ENCODE results near the gene NOL6. TPM values are rescaled to one million over a fixed set of nuclear protein-coding genes. Genes with fewer than 3 reads are reported as not detected.

Gene NOL6
- total and polyA plus RNA-seq, 10 of the 15 experiments (the other 5 are each of a cell fraction or from before 2014, with no cell fraction given) = 8.3 to 53.2 (median 33.1) TPM

DNA sequence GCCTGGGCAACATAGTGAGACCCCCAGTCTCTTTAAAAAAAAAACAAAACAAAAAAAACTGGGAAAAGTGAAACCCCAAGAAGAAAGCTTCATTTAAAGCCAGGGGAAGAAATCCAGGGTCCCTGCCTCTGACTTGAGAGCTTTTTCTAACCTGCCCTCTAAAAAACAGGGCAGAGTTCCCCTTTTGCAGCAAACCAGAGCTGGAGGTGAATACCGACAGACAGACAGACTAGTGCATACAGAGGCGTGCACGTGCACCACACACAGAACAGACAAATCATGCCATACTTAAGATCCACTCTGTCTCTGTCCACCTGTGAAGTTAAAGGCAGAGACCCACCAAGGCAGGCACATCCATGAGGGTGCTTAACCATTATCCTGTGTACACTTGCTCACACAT, 14.6 kb downstream of the NOL6 start:
- FAIRE-seq (peak; percentile 83), DNase-seq (ENCODE audit: low read depth, low spot score) (no peak), ATAC-seq (peak; percentile 51)
- no peak overlapping the region for H3K4me3 ChIP-seq
- CTCF ChIA-PET = interaction anchor here (0.6 to 2.9 kb wide), 12 partner anchors 9 to 384 kb away, joined by 3 to 12 read pairs (median 4); partner anchors contain the start of genes AQP3 and NOL6
- no peak overlapping the region for H3K9ac ChIP-seq (ENCODE audit: control insufficient read depth, insufficient read depth, low read length)
- WGBS (ENCODE audit: insufficient coverage, insufficient replicate concordance, low lambda C conversion rate, missing lambda C conversion rate) = 46% methylated on average over 3 of the region's 3 CpGs
- TF ChIP-seq SPI1 (IDR thresholded peaks at IDR 0.05; ENCODE audit: borderline replicate concordance, insufficient read depth, low read depth, low read length) (peak; percentile 30; the same call in 1 of the 2 replicates), SRF (IDR thresholded peaks at IDR 0.05; ENCODE audit: low read depth in 2 of 2, low read length in 2 of 2) (no peak), CBX5 (IDR thresholded peaks at IDR 0.05; ENCODE audit: low read depth) (no peak), BHLHE40 (IDR thresholded peaks at IDR 0.05; ENCODE audit: borderline replicate concordance in 1 of 2, low read depth in 2 of 2, low read length in 1 of 2) (peak in 1 of 2 experiments; percentile 76; a peak in 2 of 4 replicates)
- in situ Hi-C loops (cut with MboI) (no loop called here), intact Hi-C loops (cut with micrococcal nuclease; ENCODE audit: unreplicated experiment) (loop anchor here (10.0 kb wide), 1 partner anchor 174 kb away; no protein-coding TSS in a partner anchor)
- H3K36me3 ChIP-seq (ENCODE audit: control insufficient read depth in 2 of 2, insufficient read depth in 2 of 2, low read length in 1 of 2) = peaks cover 12 to 15% of the 10 kb centered on the region in 2 experiments
- no peaks in the 10 kb centered on the region for H3K9me3 ChIP-seq (replicated peaks; ENCODE audit: control insufficient read depth, insufficient read depth, low read length)
- H4K20me1 ChIP-seq (ENCODE audit: control insufficient read depth, insufficient read depth) = peaks cover 3% of the 10 kb centered on the region; the same call in 1 of the 2 replicates
- SMC1A ChIA-PET (ENCODE audit: uncharacterized antibody, unreplicated experiment) = interaction anchor here (0.5 to 3.6 kb wide), 5 partner anchors 9 to 87 kb away, joined by 3 to 16 read pairs (median 4); partner anchors contain the start of gene NOL6
- H3K79me2 ChIP-seq (ENCODE audit: control insufficient read depth, insufficient read depth, low read length) = no peaks in the 10 kb centered on the region
- RAD21 ChIA-PET (ENCODE audit: unreplicated experiment) = interaction anchor here (0.9 to 1.8 kb wide), 2 partner anchors 8 to 15 kb away, joined by 4 to 9 read pairs; partner anchors contain the start of gene NOL6
- H3K4me2 ChIP-seq (ENCODE audit: control insufficient read depth, insufficient read depth) = no peak overlapping the region
- no TSS peak for BruUV-seq (replicated peaks)
- no peaks in the 10 kb centered on the region for H3K27me3 ChIP-seq (replicated peaks in 1 of 2; ENCODE audit: control insufficient read depth in 2 of 2, insufficient read depth in 2 of 2, low read length in 1 of 2)
- peaks cover 27% of the 10 kb centered on the region for H3K4me1 ChIP-seq (ENCODE audit: control insufficient read depth, insufficient read depth, low read length)
- no peak overlapping the region for H2AFZ ChIP-seq (ENCODE audit: control insufficient read depth, low read depth, low read length)
- POLR2A ChIA-PET = no interaction called here
- H3K27ac ChIP-seq (ENCODE audit: control insufficient read depth, insufficient read depth) = no peak overlapping the region

DNA sequence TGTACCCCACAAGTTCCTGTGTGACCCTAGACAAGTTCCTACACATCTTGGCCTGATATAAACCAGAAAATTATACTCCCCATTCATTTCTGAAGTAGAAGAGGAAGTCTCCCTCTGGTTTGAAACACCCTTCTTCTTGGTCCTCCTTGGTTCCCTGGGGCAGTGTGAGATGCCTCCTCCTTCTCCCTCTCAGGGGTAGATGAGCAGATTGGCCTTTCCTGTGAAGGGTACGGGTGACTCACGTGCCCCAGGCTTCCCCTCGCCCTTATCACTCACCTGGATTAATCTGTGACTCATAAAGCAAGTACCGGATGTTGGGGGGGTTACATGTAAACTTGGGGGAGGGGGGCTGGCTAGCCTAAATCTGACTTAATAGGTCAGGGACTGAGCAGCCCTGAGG, 15.3 kb downstream of the NOL6 start:
- no peaks in the 10 kb centered on the region for H3K27me3 ChIP-seq (replicated peaks in 1 of 2; ENCODE audit: control insufficient read depth in 2 of 2, insufficient read depth in 2 of 2, low read length in 1 of 2)
- peak; percentile 32 for DNase-seq (ENCODE audit: low read depth, low spot score)
- peaks cover 11 to 12% of the 10 kb centered on the region in 2 experiments for H3K36me3 ChIP-seq (ENCODE audit: control insufficient read depth in 2 of 2, insufficient read depth in 2 of 2, low read length in 1 of 2)
- H3K79me2 ChIP-seq (ENCODE audit: control insufficient read depth, insufficient read depth, low read length) = no peaks in the 10 kb centered on the region
- intact Hi-C loops (cut with micrococcal nuclease; ENCODE audit: unreplicated experiment) (loop anchor here (10.0 kb wide), 1 partner anchor 174 kb away; no protein-coding TSS in a partner anchor), in situ Hi-C loops (cut with MboI) (no loop called here)
- H3K4me3 ChIP-seq = 0 out of 2 replicates have a peak overlapping the region, but pooled peaks have one; percentile 8
- H3K4me2 ChIP-seq (ENCODE audit: control insufficient read depth, insufficient read depth) = 0 out of 2 replicates have a peak overlapping the region, but pooled peaks have one; percentile 59
- RAD21 ChIA-PET (ENCODE audit: unreplicated experiment) = interaction anchor here (0.9 to 1.8 kb wide), 3 partner anchors 9 to 16 kb away, joined by 3 to 9 read pairs (median 4); partner anchors contain the start of gene NOL6
- no TSS peak for BruUV-seq (replicated peaks)
- peaks cover 3% of the 10 kb centered on the region; the same call in 1 of the 2 replicates for H4K20me1 ChIP-seq (ENCODE audit: control insufficient read depth, insufficient read depth)
- peak; percentile 31 for FAIRE-seq
- WGBS (ENCODE audit: insufficient coverage, insufficient replicate concordance, low lambda C conversion rate, missing lambda C conversion rate) = 20% methylated on average over 4 of the region's 4 CpGs
- ATAC-seq = peak; percentile 72
- no peaks in the 10 kb centered on the region for H3K9me3 ChIP-seq (replicated peaks; ENCODE audit: control insufficient read depth, insufficient read depth, low read length)
- peaks cover 34% of the 10 kb centered on the region for H3K4me1 ChIP-seq (ENCODE audit: control insufficient read depth, insufficient read depth, low read length)
- no peak overlapping the region for H3K9ac ChIP-seq (ENCODE audit: control insufficient read depth, insufficient read depth, low read length)
- H2AFZ ChIP-seq (ENCODE audit: control insufficient read depth, low read depth, low read length) = no peak overlapping the region
- SMC1A ChIA-PET (ENCODE audit: uncharacterized antibody, unreplicated experiment) = interaction anchor here (1.2 to 3.6 kb wide), 3 partner anchors 9 to 14 kb away, joined by 3 to 16 read pairs (median 4); partner anchors contain the start of gene NOL6
- POLR2A ChIA-PET = no interaction called here
- no peak overlapping the region for H3K27ac ChIP-seq (ENCODE audit: control insufficient read depth, insufficient read depth)
- CTCF ChIA-PET = interaction anchor here (0.6 to 2.9 kb wide), 10 partner anchors 8 to 384 kb away, joined by 3 to 12 read pairs (median 6); partner anchors contain the start of genes AQP3 and NOL6
- peak; percentile 38 for TF ChIP-seq IKZF1 (conservative IDR thresholded peaks at IDR 0.05)
- 0 out of 2 replicates have a peak, but pooled peaks have one; percentile 24 for TF ChIP-seq NR2F1 (conservative IDR thresholded peaks at IDR 0.05)
- peak; percentile 68 for TF ChIP-seq RUNX3 (IDR thresholded peaks at IDR 0.05; ENCODE audit: low read length)
- TF ChIP-seq EGR1 (IDR thresholded peaks at IDR 0.05; ENCODE audit: borderline replicate concordance in 1 of 2, low read depth in 2 of 2, low read length in 2 of 2) = 0 out of 3 replicates have a peak, but pooled peaks of 1 of the 2 experiments have one; percentile 9
- TF ChIP-seq MEF2A (IDR thresholded peaks at IDR 0.05; ENCODE audit: insufficient read depth, low read depth, low read length) = 0 out of 2 replicates have a peak, but pooled peaks have one; percentile 43
- peak; percentile 56 for TF ChIP-seq EED (IDR thresholded peaks at IDR 0.05; ENCODE audit: low read depth)
- TF ChIP-seq CREM (IDR thresholded peaks at IDR 0.05; ENCODE audit: low read depth) = peak; percentile 46; the same call in 1 of the 2 replicates
- peak; percentile 87 for TF ChIP-seq JUNB (IDR thresholded peaks at IDR 0.05)
- TF ChIP-seq POLR2A (IDR thresholded peaks at IDR 0.05; ENCODE audit: low read depth, low read length) = no peak
- TF ChIP-seq MTA3 (IDR thresholded peaks at IDR 0.05; ENCODE audit: borderline replicate concordance, low read length) = 0 out of 2 replicates have a peak, but pooled peaks have one; percentile 54
- TF ChIP-seq, protein P1, sequence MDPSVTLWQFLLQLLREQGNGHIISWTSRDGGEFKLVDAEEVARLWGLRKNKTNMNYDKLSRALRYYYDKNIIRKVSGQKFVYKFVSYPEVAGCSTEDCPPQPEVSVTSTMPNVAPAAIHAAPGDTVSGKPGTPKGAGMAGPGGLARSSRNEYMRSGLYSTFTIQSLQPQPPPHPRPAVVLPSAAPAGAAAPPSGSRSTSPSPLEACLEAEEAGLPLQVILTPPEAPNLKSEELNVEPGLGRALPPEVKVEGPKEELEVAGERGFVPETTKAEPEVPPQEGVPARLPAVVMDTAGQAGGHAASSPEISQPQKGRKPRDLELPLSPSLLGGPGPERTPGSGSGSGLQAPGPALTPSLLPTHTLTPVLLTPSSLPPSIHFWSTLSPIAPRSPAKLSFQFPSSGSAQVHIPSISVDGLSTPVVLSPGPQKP (IDR thresholded peaks at IDR 0.05; ENCODE audit: low read depth, low read length) = no peak
- no peak for TF ChIP-seq PAX5 (IDR thresholded peaks at IDR 0.05; ENCODE audit: borderline replicate concordance, low read depth, low read length)
- peak; percentile 85 to 86 for TF ChIP-seq BHLHE40 (IDR thresholded peaks at IDR 0.05; ENCODE audit: borderline replicate concordance in 1 of 2, low read depth in 2 of 2, low read length in 1 of 2)

All from GM12878 (cell line).